ENCODE results near the gene UBE2F. TPM values are rescaled to one million over a fixed set of nuclear protein-coding genes. Genes with fewer than 3 reads are reported as not detected.
A peak's percentile ranks its signal among the peaks of the same experiment; 100 is the strongest.

The UBE2F gene
- total and polyA plus RNA-seq, 2 of the 13 experiments (the other 11 are each of a cell fraction or from before 2014, with no cell fraction given), result 35.4 to 73.1 TPM

DNA sequence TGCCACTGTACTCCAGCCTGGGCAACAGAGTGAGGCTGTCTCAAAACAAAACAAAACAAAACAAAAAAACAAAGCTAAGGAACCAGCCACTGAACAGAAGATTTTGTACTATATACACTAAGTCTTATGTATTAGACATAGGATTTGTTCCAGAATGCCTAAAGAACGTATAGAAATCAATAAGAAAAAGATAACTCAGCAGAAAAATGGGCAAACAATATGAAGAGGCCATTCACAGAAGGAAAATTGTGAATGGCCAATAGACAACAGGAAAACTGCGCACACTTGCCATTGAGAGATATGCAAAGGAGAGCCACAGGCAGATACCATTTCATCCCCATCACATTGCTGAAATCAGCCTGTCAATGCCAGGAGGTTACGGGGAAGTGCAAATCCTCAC is 14.9 kb upstream of the UBE2F start (continued):
- no peak for TF ChIP-seq NFYC (CRISPR knock-in tag; IDR thresholded peaks at IDR 0.05)

DNA sequence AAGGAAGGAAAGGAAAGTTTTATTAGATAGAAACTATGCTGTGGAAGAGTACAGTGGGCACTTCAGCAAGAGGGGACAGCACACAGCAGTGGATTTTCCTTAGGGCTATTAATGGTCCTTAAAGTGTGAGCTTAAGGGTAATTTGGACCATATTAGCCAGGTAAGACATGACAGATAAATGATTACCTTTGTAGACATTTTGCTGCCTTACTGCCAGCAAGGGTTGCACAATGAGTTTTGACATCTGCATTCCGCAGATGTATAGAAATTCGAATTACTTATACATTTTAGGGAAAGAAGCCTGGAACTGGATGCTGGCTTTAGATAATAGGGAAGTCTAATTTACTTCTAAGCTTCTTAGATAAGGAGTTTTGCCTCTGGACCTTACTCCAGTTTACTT is 14.0 kb upstream of the UBE2F start:
- peaks cover 10 to 28% of the 10 kb centered on the region in 2 experiments for H3K27me3 ChIP-seq (ENCODE audit: control insufficient read depth in 1 of 2, insufficient read depth in 2 of 2, low read length in 2 of 2)
- FAIRE-seq, result no peak
- intact Hi-C loops (cut with micrococcal nuclease; ENCODE audit: unreplicated experiment) (no loop called here), in situ Hi-C loops (cut with HindIII; ENCODE audit: extremely low pct_ligation_motif_present, low pct_unique_long_range_greater_than_20kb) (no loop called here)
- 11% methylated on average over 2 of the region's 2 CpGs for WGBS (ENCODE audit: low lambda C conversion rate)
- BruUV-seq (replicated peaks), result no TSS peak
- POLR2A ChIA-PET, result no interaction called here
- CTCF ChIA-PET (ENCODE audit: low intra/inter-chr PET ratio, low total read pairs), result no interaction called here
- no peaks in the 10 kb centered on the region for H3K79me2 ChIP-seq (ENCODE audit: insufficient read depth, low read length)
- no peak overlapping the region for H3K9ac ChIP-seq (ENCODE audit: insufficient read depth, low read depth, low read length)
- 0 out of 2 replicates have a peak, but pooled peaks cover 5% of the 10 kb centered on the region for H3K4me1 ChIP-seq (ENCODE audit: insufficient read depth, low read length)
- H3K27ac ChIP-seq (ENCODE audit: extremely low read length, insufficient read depth, low read length), result no peak overlapping the region
- no peaks in the 10 kb centered on the region for H3K36me3 ChIP-seq (replicated peaks in 1 of 2; ENCODE audit: control insufficient read depth in 1 of 2, insufficient read depth in 2 of 2, low read length in 2 of 2)
- H3K4me3 ChIP-seq (replicated peaks in 1 of 3; ENCODE audit: insufficient read depth in 1 of 3, low read depth in 2 of 3, low read length in 3 of 3), result no peak overlapping the region
- TF ChIP-seq, protein P1, sequence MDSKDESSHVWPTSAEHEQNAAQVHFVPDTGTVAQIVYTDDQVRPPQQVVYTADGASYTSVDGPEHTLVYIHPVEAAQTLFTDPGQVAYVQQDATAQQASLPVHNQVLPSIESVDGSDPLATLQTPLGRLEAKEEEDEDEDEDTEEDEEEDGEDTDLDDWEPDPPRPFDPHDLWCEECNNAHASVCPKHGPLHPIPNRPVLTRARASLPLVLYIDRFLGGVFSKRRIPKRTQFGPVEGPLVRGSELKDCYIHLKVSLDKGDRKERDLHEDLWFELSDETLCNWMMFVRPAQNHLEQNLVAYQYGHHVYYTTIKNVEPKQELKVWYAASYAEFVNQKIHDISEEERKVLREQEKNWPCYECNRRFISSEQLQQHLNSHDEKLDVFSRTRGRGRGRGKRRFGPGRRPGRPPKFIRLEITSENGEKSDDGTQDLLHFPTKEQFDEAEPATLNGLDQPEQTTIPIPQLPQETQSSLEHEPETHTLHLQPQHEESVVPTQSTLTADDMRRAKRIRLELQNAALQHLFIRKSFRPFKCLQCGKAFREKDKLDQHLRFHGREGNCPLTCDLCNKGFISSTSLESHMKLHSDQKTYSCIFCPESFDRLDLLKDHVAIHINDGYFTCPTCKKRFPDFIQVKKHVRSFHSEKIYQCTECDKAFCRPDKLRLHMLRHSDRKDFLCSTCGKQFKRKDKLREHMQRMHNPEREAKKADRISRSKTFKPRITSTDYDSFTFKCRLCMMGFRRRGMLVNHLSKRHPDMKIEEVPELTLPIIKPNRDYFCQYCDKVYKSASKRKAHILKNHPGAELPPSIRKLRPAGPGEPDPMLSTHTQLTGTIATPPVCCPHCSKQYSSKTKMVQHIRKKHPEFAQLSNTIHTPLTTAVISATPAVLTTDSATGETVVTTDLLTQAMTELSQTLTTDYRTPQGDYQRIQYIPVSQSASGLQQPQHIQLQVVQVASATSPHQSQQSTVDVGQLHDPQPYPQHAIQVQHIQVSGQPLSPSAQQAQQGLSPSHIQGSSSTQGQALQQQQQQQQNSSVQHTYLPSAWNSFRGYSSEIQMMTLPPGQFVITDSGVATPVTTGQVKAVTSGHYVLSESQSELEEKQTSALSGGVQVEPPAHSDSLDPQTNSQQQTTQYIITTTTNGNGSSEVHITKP (CRISPR knock-in tag; IDR thresholded peaks at IDR 0.05; ENCODE audit: low read depth), result no peak
- TF ChIP-seq CBX5 (CRISPR knock-in tag; IDR thresholded peaks at IDR 0.05; ENCODE audit: borderline replicate concordance) (no peak), CAMTA2 (CRISPR knock-in tag; IDR thresholded peaks at IDR 0.05; ENCODE audit: borderline replicate concordance) (no peak), FOXA1 (IDR thresholded peaks at IDR 0.05) (no peak), FOXA1 (CRISPR knock-in tag; IDR thresholded peaks at IDR 0.05) (no peak), ZNF12 (CRISPR knock-in tag; IDR thresholded peaks at IDR 0.05) (no peak), MED13 (CRISPR knock-in tag; IDR thresholded peaks at IDR 0.05) (no peak), ZNF773 (CRISPR knock-in tag; IDR thresholded peaks at IDR 0.05; ENCODE audit: borderline replicate concordance) (no peak), CEBPB (IDR thresholded peaks at IDR 0.05; ENCODE audit: borderline replicate concordance, low read depth, low read length) (0 out of 2 replicates have a peak, but pooled peaks have one; percentile 2)
- TF ChIP-seq, protein P2, sequence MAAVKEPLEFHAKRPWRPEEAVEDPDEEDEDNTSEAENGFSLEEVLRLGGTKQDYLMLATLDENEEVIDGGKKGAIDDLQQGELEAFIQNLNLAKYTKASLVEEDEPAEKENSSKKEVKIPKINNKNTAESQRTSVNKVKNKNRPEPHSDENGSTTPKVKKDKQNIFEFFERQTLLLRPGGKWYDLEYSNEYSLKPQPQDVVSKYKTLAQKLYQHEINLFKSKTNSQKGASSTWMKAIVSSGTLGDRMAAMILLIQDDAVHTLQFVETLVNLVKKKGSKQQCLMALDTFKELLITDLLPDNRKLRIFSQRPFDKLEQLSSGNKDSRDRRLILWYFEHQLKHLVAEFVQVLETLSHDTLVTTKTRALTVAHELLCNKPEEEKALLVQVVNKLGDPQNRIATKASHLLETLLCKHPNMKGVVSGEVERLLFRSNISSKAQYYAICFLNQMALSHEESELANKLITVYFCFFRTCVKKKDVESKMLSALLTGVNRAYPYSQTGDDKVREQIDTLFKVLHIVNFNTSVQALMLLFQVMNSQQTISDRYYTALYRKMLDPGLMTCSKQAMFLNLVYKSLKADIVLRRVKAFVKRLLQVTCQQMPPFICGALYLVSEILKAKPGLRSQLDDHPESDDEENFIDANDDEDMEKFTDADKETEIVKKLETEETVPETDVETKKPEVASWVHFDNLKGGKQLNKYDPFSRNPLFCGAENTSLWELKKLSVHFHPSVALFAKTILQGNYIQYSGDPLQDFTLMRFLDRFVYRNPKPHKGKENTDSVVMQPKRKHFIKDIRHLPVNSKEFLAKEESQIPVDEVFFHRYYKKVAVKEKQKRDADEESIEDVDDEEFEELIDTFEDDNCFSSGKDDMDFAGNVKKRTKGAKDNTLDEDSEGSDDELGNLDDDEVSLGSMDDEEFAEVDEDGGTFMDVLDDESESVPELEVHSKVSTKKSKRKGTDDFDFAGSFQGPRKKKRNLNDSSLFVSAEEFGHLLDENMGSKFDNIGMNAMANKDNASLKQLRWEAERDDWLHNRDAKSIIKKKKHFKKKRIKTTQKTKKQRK (IDR thresholded peaks at IDR 0.05; ENCODE audit: low read length), result no peak
- no peak for ATAC-seq
- no peak overlapping the region for H2AFZ ChIP-seq (ENCODE audit: low read length)
- no peaks in the 10 kb centered on the region for H3K9me3 ChIP-seq (ENCODE audit: low read length)
- no peak for DNase-seq (ENCODE audit: low spot score)
- no peak overlapping the region for H3K4me2 ChIP-seq (ENCODE audit: low read depth, low read length)
- no peaks in the 10 kb centered on the region for H4K20me1 ChIP-seq (ENCODE audit: insufficient read depth, low read length)
